ENCODE data around the gene HAPSTR1. TPM values are rescaled to one million over a fixed set of nuclear protein-coding genes. Genes with fewer than 3 reads are reported as not detected.
A peak's percentile ranks its signal among the peaks of the same experiment; 100 is the strongest.

HAPSTR1 gene
- polyA plus RNA-seq, 3 donors from 2014 or later: 4.9 to 20.2 (median 6.1) TPM

DNA sequence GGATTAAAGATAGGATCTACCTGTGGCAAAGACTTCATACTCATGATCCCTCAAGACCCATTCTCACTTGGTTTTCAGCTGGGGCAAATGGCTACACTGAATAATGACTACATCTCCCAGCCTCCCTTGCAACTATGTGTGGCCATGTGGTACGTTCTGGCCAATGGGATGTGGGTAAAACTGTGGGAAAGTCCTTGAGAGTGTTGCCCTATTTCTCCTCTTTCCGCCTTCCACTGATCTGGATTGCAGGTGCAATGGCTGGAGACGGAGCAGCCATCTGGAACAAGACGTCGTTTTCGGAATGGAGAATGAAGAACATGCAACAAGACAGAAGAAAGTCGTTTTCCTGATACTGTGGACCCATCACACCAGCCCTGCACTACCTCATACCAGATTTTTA lies 48.5 kb downstream of the HAPSTR1 start:
- DNase-seq: no peak
- H3K4me3 Mint-ChIP-seq: peak overlapping the region in 2 of 5 donors; percentile 21 to 23
- H3K27ac Mint-ChIP-seq: no peak overlapping the region

More for the DNA sequence above, 48.5 kb downstream of the HAPSTR1 start:
- peaks cover 0 to 4% (median 1%) of the 10 kb centered on the region in 3 donors for H3K27me3 Mint-ChIP-seq (ENCODE audit: low read depth in 3 of 3)
- peaks cover 36 to 44% of the 10 kb centered on the region in 2 donors for H3K4me1 Mint-ChIP-seq
- H3K9me3 Mint-ChIP-seq: no peaks in the 10 kb centered on the region
- peaks cover 0 to 3% (median 3%) of the 10 kb centered on the region in 3 donors for H3K36me3 Mint-ChIP-seq

Other genes with a start within 250 kb of the HAPSTR1 start
- gene CARHSP1, start 222.6 kb upstream of the HAPSTR1 start, polyA plus RNA-seq: 10 to 100 TPM; 83.0 to 96.8 (median 92.9) TPM
- gene LITAFD, start 209.3 kb upstream of the HAPSTR1 start, polyA plus RNA-seq: not detected
- gene USP7, start 127.7 kb upstream of the HAPSTR1 start, polyA plus RNA-seq: 10 to 100 TPM in 2 of 3 donors, 1 to 10 TPM in 1; 4.4 to 11.9 (median 10.2) TPM